HG03175 (cell line): ENCODE measurements around the gene BRD4.

Experiments
- ATAC-seq: cut with Tn5 transposase; IDR thresholded peaks from one replicate; pipeline ENCODE4 v1.9.1; 2021; ENCODE audit warnings: mild to moderate bottlenecking, moderate library complexity; ENCODE audit not compliant: unreplicated experiment

BRD4 gene

DNA sequence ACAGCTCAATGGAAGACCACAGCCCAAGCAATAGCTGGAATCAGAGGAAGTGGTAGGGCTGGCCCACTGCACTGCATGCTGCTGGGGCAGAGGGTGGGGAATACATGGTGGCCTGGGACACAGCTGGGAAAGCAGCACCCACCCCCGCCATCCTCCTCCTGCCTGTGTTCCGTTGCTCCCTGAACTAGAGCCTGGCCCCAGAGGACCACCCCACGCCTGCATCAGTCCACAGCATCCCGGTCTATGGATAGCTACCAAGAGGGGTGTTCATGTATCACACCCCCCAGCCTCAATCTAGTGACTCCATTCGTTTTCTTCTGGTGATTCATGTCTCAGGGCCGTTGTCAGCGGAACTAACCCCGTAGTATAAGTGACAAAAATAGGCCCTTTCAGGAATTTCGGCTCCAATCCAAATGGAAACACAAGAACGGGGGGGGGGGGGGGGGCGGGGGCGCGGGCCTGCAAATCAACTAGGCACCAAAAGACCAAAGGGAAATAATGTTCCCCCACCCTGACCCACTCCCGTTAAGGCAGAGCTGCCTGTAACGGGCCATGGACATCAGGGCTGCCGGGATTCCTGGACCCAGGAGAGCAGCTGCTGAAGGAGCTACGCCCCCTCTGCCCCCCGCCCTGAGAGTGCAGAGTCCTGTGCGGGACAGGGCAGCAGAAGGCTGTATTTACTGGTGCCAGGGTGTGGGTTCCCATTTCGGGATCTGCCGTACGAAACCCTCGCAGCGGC lies 81.2 kb downstream of the BRD4 start:
- ATAC-seq, result no peak

DNA sequence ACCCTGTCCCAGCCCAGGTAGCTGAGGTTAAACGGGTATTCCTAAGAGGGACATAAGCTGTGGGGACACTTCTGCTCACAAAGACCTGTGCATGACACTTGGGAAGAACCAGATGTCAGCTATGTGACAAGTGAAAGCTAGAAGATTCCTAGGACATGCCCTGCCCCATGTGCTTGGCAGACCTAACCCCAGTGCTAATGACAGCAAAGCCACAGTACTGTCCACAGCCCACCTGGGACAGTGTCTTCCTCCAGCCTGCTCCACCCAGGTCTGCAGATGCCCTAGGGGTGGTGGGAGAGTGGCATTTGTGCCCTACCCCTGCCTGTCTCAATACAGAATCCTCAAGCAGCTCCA lies 81.7 kb downstream of the BRD4 start:
- ATAC-seq, result no peak

DNA sequence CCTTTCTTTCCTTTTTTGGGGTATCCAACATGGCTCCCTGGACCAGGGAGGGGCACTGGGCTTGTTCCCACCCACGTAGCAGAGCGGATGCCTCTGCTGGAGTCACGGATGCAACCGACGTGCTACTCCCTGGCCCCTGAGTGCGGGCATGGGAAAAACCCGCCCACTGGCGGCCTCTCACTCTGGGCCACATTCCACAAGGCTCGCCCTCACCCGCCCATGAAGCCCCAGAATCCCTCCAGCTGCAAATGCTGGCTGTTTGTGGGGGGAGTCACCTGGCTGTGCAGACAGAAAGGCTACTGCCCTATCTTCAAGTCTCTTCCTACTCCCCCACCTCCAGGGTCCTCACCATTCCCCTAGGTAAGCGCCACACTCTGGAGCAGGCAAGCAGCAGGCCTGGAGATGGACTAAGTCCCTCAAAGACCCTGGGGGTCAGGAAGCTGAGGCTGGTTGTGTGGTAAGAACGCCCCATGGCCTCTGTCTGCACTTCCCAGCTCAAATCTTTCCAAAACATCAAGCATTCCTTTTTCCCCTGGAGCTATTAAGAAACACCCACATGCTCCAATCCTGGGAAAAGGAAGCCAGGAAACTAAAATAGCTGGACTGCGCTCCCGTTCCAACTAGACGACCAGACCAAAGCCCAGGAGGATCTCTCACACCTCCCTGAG lies 82.2 kb downstream of the BRD4 start:
- ATAC-seq, result no peak

DNA sequence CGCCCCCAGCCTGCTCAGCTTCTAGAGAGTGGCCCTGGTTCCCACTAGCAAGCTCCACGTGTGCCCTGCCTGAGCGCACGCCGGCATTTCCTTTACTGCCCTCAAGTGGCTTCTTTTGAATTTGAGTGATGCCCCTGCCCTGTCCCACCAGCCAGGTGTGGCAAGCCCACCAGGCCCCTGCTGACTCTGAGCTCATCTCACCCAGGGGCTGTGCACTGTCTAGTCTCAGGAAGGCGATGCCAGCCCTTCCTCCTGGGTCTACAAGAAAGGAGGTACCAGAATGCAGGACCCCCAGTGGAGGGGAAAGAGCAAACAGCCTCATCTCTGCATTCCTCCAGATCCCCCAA lies 82.8 kb downstream of the BRD4 start:
- ATAC-seq, result no peak

DNA sequence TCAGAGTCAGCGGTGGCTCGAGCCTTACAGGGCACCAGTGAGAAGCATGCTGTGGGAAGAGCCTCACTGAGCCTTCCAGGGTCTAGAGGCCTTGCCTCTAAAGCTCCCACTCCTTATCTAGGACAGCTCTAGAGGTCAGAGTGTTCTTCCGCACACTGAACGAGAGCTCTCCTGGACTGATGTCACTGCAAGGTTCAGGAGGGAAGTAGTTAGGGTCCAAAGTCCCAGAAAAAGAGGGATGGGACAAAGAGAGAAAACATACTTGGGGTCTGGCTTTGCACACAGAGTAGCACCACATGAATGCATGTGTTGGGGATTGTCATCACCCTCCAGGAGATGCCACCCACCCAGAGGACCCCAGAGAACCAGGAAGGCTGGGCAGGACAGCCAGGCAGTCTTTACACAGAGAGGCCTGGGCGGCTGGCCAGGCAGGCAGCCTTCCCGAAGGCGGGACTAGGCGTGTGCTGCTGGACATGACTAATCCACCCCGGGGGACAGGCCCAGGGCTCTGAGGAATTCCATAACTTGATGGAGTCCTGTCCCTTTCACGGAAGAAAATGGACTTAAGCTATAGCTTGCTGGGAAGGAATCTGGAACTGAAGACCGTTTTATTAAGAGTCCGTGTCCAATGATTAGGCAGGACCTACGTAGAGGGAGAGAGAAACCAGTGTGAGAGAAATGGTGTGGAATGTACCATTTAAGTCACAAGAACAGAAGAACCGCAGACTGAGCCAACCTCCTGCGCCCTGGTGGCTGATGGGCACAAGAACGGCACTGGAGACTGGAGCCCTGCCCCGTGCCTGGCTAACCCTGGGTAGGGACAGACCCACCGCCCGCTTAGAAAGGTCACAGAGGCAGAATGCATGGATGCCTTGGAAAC lies 83.5 kb downstream of the BRD4 start:
- no peak for ATAC-seq

DNA sequence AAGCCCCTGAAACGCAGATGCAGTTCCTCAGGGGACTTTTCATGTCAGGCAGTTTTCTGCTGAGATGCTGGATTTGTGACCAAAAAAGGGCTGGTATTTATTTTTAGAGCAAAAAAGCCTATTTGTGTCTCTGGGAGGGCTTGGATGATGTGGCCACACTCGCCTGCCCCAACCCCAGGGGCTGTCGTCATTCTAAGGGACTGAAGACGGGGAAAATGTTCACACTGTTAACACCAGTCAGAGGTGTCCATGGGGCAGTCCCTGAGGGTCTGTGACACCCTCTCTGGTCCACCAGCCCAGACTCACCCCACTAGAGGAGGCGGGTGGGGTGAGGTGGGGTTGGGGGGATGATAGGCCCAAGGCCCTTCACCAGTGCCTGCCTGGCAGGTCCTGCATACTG lies 84.2 kb downstream of the BRD4 start:
- no peak for ATAC-seq

DNA sequence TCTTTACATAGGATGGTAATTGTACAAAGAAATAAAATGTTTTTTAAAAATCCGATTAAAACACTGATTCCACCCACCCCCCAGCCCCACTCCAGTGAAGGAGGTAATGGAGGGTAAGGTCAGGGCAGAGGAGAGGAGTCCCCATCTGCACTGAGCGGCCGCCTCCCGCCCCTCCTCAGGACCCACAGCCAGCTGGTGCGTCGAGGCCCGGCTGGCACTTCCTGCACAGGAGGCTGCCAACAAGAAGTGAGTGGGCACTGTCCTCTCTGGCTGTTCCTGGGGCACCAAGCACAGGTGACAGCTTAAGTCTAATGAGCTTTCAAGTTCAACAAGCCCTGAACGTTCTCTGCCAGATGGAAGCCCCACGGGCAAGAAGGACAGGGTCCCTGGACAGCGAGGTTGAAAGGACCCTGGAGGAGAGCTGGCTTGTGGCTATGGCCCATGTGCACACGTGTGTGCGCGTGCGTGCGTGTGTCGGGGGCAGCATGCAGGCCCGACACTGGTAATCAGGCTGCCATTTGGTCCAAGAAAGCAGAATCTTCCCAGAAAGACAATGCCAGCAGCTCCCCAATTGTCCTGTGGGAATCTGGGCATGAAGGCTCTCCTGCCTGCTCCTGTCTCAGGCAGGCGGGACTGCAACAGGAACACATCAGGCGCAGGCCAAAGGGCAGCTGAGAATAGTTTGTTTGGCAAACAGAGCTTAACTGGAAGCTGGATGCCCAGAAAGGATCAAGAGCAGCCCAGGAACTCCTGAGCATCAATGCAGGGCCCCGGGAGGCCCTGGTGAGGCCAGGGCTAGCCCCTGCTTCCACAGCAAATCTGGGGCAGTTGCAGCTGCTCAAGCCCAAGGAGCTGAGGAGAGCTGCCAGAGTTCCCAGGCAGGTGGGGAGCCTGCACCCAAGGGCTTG lies 85.0 kb downstream of the BRD4 start:
- ATAC-seq, result no peak

DNA sequence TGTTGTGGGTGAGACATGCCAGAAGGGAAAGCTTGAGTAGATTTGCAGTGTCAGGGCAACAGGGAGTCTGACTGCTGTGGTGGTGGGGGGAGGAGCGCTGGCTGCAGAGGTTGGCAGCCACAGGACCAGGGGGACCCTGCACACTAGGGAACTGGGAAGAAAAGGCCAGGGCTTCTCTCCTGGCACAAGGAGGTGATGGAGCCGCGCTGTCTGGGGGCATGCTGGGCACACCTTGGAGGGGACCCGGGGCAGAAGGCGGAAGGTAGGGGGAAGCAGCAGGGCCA lies 86.2 kb downstream of the BRD4 start:
- no peak for ATAC-seq

DNA sequence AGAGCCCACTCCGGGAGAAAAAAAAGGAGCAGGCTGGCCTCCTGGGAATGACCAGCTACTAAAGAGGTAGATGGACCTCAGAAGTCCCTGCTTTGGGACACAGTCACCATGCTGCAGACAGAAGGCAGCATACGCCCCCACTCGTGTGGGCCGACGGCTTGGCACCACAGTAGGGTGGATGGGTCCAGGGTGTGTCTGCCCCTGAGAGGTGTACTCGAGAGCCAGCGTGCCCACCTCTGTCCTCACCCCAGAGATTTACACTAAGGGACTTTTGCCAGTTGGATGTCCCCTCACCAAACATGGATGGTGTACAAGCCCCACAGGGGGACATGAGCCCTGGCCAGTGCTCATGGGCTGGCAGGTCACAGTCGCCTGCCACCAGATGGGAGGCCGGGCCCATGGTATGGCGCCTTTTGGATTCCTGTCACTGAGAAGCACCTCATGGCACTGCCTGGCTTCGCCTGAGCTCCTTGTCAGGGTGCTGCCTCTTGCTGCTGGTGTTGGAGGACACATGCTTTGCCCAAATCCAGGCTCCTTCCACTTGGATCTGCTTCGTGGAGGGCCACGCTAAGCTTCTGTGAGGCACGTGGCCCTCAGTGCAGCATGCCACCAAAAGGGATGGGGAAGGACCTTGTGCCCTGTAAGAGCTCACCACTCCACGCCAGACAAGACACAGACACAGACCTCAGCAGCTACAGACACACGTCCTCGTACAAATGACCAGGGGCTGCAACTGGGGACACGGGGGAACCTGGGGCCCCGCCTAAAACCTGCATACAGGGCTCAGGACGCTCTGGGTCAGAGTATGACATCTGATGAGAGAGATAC lies 86.8 kb downstream of the BRD4 start:
- no peak for ATAC-seq

DNA sequence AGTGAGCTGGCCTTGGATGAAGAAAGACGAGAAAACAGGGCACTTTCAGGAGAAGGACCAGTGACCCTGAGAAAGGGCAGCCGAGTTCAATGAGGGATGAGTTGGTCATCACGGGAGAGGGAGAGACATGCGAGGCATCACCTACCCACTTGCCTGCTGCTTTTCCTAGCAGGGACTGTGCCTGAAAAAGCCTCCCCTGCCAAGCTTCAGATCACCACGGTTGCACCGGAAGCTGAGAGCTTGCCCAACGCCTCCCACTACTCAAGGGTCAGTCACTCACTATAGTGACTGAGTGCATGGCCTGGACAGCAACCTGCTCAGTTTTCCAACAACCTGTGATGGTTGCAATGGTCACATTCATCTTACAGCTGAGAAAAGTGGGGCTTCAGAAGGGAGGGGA lies 87.5 kb downstream of the BRD4 start:
- no peak for ATAC-seq

DNA sequence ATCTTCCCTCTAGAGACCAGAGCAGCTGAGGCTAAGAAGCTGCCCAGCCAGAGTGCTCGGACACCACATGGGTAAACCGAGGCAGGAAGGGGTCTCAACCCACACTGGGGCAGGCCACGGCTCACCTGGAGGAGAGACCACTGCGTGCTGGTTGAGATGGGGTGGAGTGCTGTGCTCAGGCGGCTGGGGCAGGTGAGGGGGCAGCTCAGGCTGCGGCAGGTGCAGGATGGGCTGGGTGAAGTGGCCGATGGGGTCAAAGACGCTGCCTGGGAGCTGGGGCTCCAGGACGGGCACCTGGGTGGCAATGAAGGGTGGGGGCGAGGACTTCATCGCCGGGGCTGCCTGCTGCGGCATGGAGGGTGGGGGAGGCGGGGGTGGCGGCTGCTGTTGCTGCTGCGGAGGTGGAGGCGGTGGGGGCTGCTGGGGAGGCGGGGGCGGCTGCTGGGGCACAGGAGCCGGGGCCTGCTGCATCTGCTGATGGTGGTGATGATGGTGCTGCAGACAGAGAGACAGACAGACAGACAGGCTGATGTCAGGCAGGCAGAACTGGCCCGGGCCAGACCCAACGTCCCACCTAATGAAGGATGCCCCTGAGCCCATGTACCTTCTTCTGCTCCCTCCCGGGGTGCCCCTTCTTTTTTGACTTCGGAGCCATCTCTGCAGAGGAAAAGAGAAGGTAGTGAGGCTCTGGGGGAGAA lies 88.1 kb downstream of the BRD4 start:
- ATAC-seq, result no peak

DNA sequence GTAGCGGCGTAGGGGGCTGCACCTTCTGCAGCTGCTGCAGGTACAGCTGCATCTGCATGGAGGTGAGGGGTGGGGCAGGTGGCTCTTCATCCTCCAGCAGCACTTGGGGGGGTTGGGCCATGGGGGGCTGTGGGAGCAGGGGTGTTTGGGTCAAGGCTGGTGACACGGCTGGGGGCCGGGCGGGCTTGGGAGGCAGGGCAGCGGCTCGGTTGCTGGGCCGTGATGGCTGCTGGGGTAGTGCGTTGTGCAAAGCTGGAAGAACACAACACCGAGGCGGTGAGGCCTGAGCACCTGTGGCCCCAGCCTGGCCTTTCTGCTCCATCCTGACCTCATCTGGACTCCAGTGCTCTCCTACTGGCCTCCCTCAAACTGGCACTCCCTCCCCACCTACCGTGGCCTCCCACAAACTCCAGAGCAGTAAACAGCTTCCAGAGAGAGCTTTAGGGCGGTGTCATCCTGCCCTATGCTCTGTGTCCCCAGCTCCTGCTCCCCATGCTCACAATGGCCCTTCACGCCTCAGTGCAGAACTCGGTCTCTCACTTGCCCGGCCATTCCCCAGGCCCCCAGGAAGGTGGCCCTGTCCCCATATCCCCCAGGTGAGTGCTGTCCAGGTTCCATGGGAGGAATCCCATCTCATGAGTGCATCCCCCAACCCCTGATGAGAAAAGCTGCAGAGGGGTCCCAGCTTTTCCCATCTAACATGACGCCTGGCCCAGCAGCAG lies 88.9 kb downstream of the BRD4 start:
- no peak for ATAC-seq

DNA sequence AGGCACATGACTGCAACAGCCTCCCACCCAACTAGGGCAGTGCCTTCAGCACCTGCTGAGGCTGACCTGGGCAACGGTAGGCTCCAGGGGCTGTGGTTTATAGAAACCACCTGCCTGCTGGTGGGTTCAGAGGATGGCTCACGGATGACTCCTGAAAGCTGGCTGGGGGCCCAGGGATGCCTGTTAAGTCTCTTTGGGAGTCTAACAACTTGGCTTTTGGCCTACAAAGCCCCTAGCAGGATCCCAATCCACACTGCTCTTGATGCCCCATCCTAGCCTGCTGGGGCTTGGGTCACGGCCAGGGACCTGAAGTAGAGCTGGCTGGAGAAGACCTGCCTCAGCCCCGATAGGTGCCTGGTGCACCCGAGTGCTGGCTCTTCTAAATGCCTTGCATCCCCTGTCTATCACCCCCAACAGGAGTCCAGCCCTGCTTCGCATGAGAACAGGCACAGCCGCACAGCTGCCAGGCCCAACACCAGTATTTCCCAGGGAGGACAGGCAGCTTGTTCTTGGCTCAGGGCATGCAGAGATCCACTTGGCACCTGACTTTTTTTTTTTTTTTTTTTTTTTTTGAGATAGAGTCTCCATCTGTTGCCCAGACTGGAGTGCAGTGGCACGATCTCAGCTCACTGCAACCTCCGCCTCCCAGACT lies 91.0 kb downstream of the BRD4 start:
- no peak for ATAC-seq

DNA sequence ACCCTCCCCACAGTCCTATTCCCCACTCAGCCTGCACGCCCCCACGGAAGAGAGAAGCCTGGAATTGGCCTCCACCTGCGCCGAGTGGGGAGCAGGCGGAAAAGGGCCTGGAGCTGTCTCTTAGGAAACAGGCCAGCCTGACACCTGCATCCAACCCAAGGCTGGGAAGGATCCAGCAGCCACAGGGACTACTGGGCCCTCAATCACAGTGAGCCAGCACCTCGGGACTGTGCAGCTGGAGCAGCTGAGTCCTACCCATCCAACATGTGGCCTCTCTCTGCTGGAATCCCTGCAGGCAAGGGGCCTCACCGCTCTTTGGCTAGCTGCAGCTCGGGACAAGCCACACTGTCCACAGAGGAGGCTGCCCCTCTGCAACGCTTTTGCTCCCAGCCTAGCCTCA lies 91.8 kb downstream of the BRD4 start:
- no peak for ATAC-seq

DNA sequence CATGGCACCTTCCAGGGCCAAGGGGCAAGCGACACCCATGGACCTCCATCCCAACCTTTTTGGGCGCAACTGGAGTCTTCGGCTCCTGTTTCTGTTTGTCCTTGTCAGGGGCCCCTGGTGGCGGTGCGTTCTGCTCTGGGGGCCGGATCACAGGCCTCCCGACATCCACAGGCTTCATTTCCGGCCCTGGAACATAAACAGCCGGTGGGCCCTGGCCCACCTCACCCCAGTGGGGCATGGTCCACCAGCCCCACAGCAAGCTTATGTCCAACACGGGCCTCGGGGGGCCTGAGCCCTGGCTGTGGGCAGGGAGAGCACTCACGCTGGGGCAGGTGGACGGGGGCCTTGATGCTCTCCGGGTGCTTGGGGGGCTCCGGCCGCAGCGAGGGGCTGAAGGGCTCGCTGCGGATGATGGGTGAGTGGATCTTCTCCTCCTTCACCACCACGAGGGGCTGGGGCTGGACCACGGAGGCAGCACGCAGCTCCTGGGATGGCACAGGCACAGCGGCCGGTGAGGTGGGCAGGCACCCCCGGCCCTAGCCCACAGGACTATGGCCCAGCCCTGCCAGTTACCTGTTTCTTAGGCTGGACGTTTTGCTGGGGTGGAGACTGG lies 92.9 kb downstream of the BRD4 start:
- no peak for ATAC-seq

DNA sequence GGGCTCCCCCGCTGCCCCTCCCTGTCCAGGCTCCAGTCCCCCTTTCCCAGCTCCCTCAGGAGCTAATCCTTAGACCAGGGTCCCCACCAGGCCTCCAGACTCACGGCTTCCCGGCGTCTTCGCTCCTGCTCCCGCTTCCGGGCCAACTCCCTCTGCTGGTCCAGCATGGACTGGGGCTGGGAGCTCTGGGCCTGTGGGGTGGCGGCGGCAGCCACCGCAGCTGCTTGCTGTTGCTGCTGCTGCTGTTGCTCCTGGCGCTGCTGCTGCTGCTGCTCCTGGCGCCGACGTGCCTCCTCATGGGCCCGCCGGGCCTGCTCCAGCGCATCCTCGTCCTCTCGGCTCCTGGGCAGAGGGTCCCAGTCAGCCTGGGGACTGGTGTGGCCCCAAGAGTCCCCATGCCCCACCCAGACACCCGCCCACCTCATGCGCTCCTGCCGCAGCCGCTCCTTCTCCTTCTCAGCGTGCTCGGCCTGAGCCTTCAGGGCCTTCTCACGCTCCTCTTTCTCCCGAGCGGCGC lies 93.6 kb downstream of the BRD4 start:
- ATAC-seq, result no peak

DNA sequence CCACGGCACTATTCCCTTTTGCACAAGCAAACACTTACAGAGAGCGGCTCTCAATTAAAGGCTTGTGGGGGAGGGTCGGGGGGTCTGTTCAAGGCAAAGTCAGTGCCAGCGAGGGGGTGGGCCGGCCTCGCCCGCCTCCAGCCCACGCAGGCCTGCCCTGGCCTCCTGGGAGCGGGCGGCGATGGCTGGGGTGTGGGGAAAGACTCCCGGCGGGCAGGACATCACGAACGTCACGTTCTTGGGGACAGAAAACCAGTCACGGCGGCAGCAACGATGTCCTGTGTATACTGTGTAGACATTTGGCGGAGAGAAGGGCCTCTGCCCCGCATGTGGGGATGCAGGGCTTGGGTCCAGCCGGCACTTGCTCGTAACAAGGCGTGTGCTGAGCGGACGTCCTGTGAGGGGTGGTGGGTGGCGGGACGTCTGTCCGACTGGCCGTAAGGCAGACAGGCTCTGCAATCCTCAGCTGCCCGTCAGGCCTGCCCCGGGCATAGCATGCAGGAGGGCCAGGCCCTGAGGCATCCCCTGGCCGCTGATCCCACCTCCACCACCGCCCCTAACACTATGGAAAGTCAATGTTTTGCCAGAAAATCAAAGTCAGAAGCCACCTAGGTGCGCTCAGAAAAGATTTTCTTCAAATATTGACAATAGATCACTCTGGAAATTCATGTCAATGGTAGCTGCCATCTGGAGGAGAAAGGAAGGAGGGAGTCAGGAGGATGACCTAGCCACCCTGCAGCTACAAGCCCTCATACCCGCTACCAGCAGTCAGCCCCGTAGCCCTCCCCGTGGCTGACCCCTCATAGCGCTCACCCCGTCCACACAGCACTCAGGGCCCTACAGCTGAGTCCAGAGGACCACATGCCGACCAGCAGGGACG lies 94.3 kb downstream of the BRD4 start:
- no peak for ATAC-seq
